WI38 (cell line): ENCODE measurements around the gene PEX11A.

ENCODE experiments used
- H3K4me3 ChIP-seq: 2 replicates; pipeline ENCODE4 v1.5.1; 2011; ENCODE audit warnings: low read depth, mild to moderate bottlenecking, control low read depth, low read length
- TF ChIP-seq, protein P1 (sequence below): IDR thresholded peaks from 2 replicates; pipeline ENCODE4 v1.5.1; 2012; ENCODE audit warnings: low read depth, mild to moderate bottlenecking, control low read depth, low read length

The PEX11A gene

DNA sequence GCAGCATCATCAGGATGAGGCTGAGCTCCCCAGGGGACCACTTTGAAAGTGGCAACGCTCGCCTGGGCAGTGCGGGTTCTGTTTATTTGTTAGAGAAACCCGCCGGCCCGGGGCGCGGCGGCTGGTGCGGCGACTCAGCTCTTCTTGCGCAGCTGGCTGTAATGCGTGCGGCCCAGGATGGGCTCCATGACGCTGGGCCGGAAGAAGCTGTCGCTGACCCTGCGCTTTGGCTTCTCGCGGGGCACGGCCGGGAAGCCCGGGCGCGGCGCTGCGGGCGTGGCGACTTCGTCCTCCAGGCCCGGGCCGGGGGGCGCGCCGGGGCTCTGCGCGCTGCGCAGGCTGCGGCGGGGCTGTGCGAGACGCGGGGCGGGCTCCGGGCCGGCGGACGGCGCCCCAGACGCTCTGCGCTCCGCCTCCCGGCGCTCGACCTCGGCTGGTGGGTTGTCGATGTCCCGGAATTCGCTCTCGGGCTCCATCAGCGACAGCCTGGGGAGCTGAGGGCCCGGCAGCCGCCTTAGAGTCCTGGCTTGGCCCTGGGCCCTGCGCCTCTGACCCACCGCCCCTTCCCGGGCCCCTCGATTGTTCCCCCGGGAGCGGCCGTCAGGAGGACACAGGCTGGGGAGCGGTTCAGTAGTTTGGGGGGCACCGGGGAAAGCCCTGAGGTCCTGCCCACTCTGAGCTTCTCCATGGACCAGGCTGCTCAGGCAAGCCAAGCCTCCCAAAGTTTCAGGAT is 24.9 kb downstream of the PEX11A start:
- peak overlapping the region; percentile 45 for H3K4me3 ChIP-seq

DNA sequence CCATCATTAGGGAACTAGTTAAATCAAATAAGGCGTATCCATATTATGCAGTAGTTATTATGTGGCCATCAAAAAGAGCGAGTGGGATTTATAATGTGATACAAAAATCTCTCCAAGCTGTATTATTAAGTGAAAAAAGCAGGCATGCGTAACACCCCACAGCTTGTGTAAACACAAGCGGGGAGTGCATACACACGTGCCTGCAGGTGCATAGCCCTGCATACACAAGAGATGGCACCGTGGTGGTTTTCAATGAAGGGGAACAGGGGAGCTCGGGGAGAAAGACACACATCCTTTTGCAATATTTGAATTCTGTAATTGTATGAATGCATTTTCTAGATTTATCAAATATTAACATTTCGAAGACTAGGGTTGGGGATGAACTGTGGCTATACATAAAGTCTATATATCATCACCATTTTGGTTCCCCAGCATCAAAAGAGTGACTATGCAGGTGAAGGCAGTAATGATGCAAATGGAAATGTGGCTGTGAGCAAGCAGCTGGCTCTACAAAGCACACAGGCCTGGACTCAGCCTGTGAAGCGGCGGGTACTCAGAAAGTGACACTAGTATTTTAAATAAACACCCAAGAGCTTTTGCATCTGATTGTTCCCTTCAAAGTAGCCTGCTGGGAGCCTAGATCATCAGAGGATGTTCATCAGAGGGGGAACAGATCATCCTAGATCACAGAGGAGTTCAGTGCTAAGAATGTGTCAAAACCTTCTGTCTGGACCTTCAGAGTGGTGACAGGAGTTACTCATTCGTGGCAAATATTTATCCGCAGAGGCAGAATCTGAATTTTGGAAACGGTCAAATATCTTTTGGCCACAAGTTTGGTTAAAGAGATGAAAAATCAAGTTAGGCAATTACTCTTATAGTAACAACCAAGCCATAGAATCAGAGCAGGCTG is 25.9 kb downstream of the PEX11A start:
- TF ChIP-seq, protein P1, sequence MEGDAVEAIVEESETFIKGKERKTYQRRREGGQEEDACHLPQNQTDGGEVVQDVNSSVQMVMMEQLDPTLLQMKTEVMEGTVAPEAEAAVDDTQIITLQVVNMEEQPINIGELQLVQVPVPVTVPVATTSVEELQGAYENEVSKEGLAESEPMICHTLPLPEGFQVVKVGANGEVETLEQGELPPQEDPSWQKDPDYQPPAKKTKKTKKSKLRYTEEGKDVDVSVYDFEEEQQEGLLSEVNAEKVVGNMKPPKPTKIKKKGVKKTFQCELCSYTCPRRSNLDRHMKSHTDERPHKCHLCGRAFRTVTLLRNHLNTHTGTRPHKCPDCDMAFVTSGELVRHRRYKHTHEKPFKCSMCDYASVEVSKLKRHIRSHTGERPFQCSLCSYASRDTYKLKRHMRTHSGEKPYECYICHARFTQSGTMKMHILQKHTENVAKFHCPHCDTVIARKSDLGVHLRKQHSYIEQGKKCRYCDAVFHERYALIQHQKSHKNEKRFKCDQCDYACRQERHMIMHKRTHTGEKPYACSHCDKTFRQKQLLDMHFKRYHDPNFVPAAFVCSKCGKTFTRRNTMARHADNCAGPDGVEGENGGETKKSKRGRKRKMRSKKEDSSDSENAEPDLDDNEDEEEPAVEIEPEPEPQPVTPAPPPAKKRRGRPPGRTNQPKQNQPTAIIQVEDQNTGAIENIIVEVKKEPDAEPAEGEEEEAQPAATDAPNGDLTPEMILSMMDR = no peak
- no peak overlapping the region for H3K4me3 ChIP-seq

More for the DNA sequence above, 24.9 kb downstream of the PEX11A start:
- TF ChIP-seq, protein P1 = no peak

- H3K4me3 ChIP-seq = peak overlapping the region; percentile 47
- TF ChIP-seq, protein P1 = no peak
Observed at GRCh38 chr15:89662893-89663626, 27.5 kb downstream of the PEX11A start.

- TF ChIP-seq, protein P1 = no peak
- H3K4me3 ChIP-seq = no peak overlapping the region
Observed at GRCh38 chr15:89660556-89660955, 30.0 kb downstream of the PEX11A start.

DNA sequence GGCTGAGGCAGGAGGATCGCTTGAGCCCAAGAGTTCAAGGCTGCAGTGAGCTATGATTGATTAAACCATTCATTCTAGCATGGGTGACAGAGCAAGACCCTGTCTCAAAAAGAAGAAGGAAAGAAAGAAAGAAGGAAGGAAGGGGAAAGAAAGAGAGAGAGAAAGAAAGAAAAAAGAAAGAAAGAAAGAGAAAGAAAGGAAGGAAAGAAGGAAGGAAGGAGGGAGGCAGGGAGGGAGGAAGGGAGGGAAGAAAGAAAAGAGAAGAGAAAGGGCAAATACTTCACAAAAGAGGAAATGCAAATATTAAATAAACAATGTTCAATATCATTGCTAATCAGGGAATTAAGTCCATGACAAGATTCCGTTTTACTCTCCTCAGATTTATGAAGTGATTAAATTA is 31.3 kb downstream of the PEX11A start:
- no peak overlapping the region for H3K4me3 ChIP-seq
- TF ChIP-seq, protein P1 = no peak

- no peak overlapping the region for H3K4me3 ChIP-seq
- TF ChIP-seq, protein P1 = no peak
Observed at GRCh38 chr15:89657686-89658200, 32.8 kb downstream of the PEX11A start.
